Ovary (tissue), 3 donors: ENCODE data around the gene RNU6-9.

ENCODE experiments used
- CTCF ChIP-seq, 3 donors: fragments of 450-650 bp in 2 of 3; fragments of 200-600 bp in 1 of 3; IDR thresholded peaks; one replicate each; pipeline versions ENCODE4 v1.5.1 to v1.8.0; 2016 to 2022; ENCODE audit warnings: antibody characterized with exemption in 3 of 3, mild to moderate bottlenecking in 1 of 3
- POLR2A ChIP-seq: fragments of 450-650 bp; IDR thresholded peaks from one replicate; pipeline ENCODE4 v1.6.1; 2017; ENCODE audit warnings: antibody characterized with exemption, mild to moderate bottlenecking, moderate library complexity
- donor health status: DM: no; HTN: no; CAD: no.

- TF ChIP-seq CTCF (IDR thresholded peaks at IDR 0.05) (no peak), POLR2A (no peak)
Observed at GRCh38 chr19:887599-887998, 5.7 kb upstream of the RNU6-9 start.
